GM12891 (cell line): Measurements from ENCODE around the gene FUZ.

Source experiments
- PAX5 ChIP-seq: IDR thresholded peaks from 2 replicates; pipeline ENCODE4 v1.6.1; 2011; ENCODE audit warnings: low read length, moderate library complexity, mild to moderate bottlenecking; ENCODE audit not compliant: insufficient read depth, severe bottlenecking
- POLR2A ChIP-seq: IDR thresholded peaks from 2 replicates; pipeline ENCODE4 v1.6.1; 2011; ENCODE audit warnings: low read depth, low read length, control low read depth
- POLR2AphosphoS5 ChIP-seq: IDR thresholded peaks from 2 replicates; pipeline ENCODE4 v1.6.1; 2011; ENCODE audit warnings: low read depth, low read length, control low read depth
- POU2F2 ChIP-seq: IDR thresholded peaks from 2 replicates; pipeline ENCODE4 v1.6.1; 2011; ENCODE audit warnings: low read depth, mild to moderate bottlenecking, control low read depth, low read length, moderate library complexity
- SPI1 ChIP-seq: IDR thresholded peaks from 2 replicates; pipeline ENCODE4 v1.6.1; 2011; ENCODE audit warnings: low read depth, low read length, control low read depth
- TAF1 ChIP-seq: IDR thresholded peaks from 2 replicates; pipeline ENCODE4 v1.6.1; 2011; ENCODE audit warnings: low read depth, low read length, control low read depth

- TF ChIP-seq POLR2A (no peak), TAF1 (no peak), POLR2AphosphoS5 (no peak), SPI1 (no peak), PAX5 (no peak), POU2F2 (no peak)
These were observed 41.4 kb downstream of the FUZ start for GRCh38 chr19:49771674-49772139.
